Pancreas (tissue), 10 donors: ENCODE measurements around the gene MISP. TPM values are rescaled to one million over a fixed set of nuclear protein-coding genes. Genes with fewer than 3 reads are reported as not detected.

Experiments
- ATAC-seq, 4 donors: fragments of 200-7000 bp; cut with Tn5 transposase; one replicate each; pipeline versions ENCODE4 v1.8.0 to v1.9.1; 2020; ENCODE audit warnings: mild to moderate bottlenecking in 4 of 4, moderate library complexity in 4 of 4
- DNase-seq, 6 donors: peaks; one replicate each; pipeline ENCODE4 v3.0.0-alpha.2; 2020
- FAIRE-seq: peaks from 2 replicates; lab custom pipeline; 2012; peaks lifted over from hg19 to GRCh38; lab: Jason Lieb, UNC
- H3K27ac ChIP-seq, 4 donors: fragments of 200-600 bp; sonication (generic); 1 replicate in 3 of 4; 2 replicates in 1 of 4; pipeline versions ENCODE4 v1.5.0 to v1.8.0; 2020
- H3K27me3 ChIP-seq, 4 donors: fragments of 200-600 bp; one replicate each; pipeline ENCODE4 v1.8.0; 2021
- H3K36me3 ChIP-seq, 3 donors: fragments of 200-600 bp; sonication (generic) in 1 of 3; one replicate each; pipeline versions ENCODE4 v1.5.0 to v1.8.0; 2020 to 2021
- H3K4me1 ChIP-seq, 3 donors: fragments of 200-600 bp; one replicate each; pipeline ENCODE4 v1.8.0; 2021
- H3K4me3 ChIP-seq, 4 donors: fragments of 200-600 bp; sonication (generic) in 2 of 4; one replicate each; pipeline versions ENCODE4 v1.5.0 to v1.8.0; 2020 to 2021
- H3K9me3 ChIP-seq, 4 donors: fragments of 200-600 bp; one replicate each; pipeline ENCODE4 v1.8.0; 2021
- WGBS, 2 donors: extraction: QIAGEN DNeasy Blood & Tissue Kit; methylation state at CpG; one replicate each; pipeline ENCODE4 v1.1.7; 2013; 5-methylcytosine and 5-hydroxymethylcytosine counted together
- intact Hi-C, 3 donors: fragments of 100-400 bp; cut with DNase I; formaldehyde crosslinking; loops; one replicate each; pipeline versions ENCODE4 v1.11.1 to v1.14.2; 2022
- polyA plus RNA-seq, 2 donors: library from polyadenylated mRNA; stranded (reverse); fragments of 200-250 nt; gene quantifications; one replicate each; pipeline ENCODE4 v1.2.3, GENCODE V29; 2013
- total RNA-seq, 6 donors: library from RNA; stranded (reverse); fragmentation: NEBNext Ultra II Directional in 4 of 6; extraction: Animal tissue kit (Norgen Biotek cat#: 25700) in 4 of 6; gene quantifications; one replicate each; pipeline versions ENCODE4 v1.2.1 to v1.2.4, GENCODE V29; 2021 to 2023
- TF ChIP-seq, protein P1 (sequence below), 4 donors: fragments of 200-600 bp; sonication (generic) in 3 of 4; IDR thresholded peaks; one replicate each; pipeline versions ENCODE4 v1.5.0 to v1.8.0; 2021; ENCODE audit warnings: antibody characterized with exemption in 4 of 4
- donor health status: healthy with polysubstance abuse.
- donor health status: DM: no; HTN: no; CAD: no; lungs with moderate emphysema.
- donor health status: DM: no; HTN: no; CAD: no.
- donor health status: control.
- donor health status: control.
- donor health status: Bipolar disorder and iron deficiency.
- donor health status: DM: yes; HTN: yes; CAD: no.
- donor health status: DM: no; HTN: no; CAD: no.
- donor health status: DM: no; HTN: no; CAD: no.
- donor health status: DM: yes; HTN: yes; CAD: no.

The MISP gene
- total and polyA plus RNA-seq, 8 donors = 0.63 to 7.5 (median 1.3) TPM

DNA sequence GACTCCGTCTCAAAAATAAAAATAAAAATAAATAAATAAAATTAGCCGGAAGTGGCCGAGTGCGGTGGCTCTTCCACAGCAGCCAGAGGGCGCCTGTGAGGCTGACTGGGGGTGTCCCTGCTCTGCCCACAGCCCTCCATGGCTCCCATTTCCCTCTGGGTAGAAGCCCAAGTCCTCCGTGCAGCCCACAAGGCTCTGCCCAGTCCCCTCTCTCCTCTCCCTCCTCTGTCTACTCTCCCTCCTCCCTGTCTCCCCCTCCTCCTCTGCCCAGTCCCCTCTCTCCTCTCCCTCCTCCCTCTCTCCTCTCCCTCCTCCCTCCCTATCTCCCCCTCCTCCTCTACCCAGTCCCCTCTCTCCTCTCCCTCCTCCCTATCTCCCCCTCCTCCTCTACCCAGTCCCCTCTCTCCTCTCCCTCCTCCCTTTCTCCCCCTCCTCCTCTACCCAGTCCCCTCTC, 20.4 kb downstream of the MISP start:
- no peaks in the 10 kb centered on the region for H3K36me3 ChIP-seq
- H3K27ac ChIP-seq = no peak overlapping the region
- no peak overlapping the region for H3K4me3 ChIP-seq
- intact Hi-C loops = loop anchor here in 2 of 3 donors (2.0 to 5.0 kb wide), 3 partner anchors 91 to 149 kb away; partner anchors contain the start of gene R3HDM4 (in 1 of the 2)
- H3K9me3 ChIP-seq = no peaks in the 10 kb centered on the region
- H3K27me3 ChIP-seq = no peaks in the 10 kb centered on the region
- DNase-seq = peak in 2 of 6 donors; percentile 43 to 49
- ATAC-seq = no peak
- 60 to 68% methylated on average over 5 to 6 of the region's 6 CpGs for WGBS, 2 donors
- no peak for FAIRE-seq
- H3K4me1 ChIP-seq = no peaks in the 10 kb centered on the region
- TF ChIP-seq, protein P1, sequence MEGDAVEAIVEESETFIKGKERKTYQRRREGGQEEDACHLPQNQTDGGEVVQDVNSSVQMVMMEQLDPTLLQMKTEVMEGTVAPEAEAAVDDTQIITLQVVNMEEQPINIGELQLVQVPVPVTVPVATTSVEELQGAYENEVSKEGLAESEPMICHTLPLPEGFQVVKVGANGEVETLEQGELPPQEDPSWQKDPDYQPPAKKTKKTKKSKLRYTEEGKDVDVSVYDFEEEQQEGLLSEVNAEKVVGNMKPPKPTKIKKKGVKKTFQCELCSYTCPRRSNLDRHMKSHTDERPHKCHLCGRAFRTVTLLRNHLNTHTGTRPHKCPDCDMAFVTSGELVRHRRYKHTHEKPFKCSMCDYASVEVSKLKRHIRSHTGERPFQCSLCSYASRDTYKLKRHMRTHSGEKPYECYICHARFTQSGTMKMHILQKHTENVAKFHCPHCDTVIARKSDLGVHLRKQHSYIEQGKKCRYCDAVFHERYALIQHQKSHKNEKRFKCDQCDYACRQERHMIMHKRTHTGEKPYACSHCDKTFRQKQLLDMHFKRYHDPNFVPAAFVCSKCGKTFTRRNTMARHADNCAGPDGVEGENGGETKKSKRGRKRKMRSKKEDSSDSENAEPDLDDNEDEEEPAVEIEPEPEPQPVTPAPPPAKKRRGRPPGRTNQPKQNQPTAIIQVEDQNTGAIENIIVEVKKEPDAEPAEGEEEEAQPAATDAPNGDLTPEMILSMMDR (IDR thresholded peaks at IDR 0.05) = no peak

DNA sequence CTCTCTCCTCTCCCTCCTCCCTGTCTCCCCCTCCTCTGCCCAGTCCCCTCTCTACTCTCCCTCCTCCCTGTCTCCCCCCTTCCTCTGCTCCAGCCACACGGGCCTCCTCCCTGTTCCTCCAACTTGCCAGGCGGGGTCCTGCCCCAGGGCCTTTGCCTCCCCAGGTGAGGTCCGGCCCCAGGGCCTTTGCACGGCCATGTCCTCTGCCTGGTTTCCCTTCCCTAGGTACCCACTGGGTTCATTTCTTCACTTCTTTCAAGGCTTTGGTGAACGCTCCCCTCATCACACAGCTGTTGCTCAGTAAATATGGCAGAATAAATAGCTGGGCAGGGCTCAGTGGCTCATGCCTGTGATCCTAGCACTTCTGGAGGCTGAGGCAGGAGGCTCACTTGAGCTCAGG, 21.2 kb downstream of the MISP start:
- Histone ChIP-seq H3K4me1 (no peaks in the 10 kb centered on the region), H3K9me3 (no peaks in the 10 kb centered on the region), H3K27ac (no peak overlapping the region), H3K27me3 (no peaks in the 10 kb centered on the region), H3K36me3 (no peaks in the 10 kb centered on the region), H3K4me3 (no peak overlapping the region)
- FAIRE-seq = no peak
- ATAC-seq = no peak
- 89 to 91% methylated on average over 5 of the region's 5 CpGs for WGBS, 2 donors
- peak in 1 of 6 donors; percentile 48 for DNase-seq
- TF ChIP-seq, protein P1 (IDR thresholded peaks at IDR 0.05) = no peak
- intact Hi-C loops = loop anchor here in 2 of 3 donors (5.0 kb wide), 2 partner anchors 90 to 140 kb away; partner anchors contain the start of gene R3HDM4 (in 1 of the 2)

DNA sequence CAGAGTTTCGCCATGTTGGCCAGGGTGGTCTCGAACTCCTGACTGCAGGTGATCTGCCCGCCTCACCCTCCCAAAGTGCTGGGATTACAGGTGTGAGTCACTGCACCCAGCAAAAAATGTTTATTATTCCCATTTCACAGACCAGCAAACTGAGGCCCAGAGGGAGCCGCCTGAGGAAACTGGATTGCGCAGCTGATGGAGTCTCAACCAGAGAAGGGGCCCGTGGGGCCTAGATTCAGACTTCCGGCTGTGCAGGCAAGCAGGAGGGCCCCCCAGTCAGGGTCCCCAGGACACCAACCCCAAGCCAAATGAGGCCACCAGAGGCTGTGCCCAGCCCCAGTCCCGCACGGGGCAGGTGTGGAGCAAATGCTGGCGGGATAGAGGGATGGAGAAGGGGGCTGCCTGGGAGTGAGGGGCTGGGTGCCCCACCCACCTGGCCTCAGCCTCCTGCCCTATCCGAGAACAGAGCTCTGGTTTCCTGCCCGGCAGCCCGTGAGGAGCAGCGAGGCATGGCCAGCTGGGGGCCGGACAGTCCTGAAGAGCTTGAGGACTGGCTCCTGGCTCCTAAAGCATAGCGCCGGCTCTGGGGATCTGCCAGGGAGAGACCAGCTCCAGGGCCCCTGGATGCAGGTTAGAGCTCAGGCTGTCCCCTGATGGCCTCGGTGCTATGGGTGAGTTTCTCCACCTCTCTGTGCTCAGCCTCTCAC, 22.0 kb downstream of the MISP start:
- Histone ChIP-seq H3K36me3 (no peaks in the 10 kb centered on the region), H3K9me3 (no peaks in the 10 kb centered on the region), H3K4me1 (no peaks in the 10 kb centered on the region), H3K27ac (no peak overlapping the region), H3K4me3 (no peak overlapping the region), H3K27me3 (no peaks in the 10 kb centered on the region)
- DNase-seq (peak in 2 of 6 donors; percentile 30 to 62), ATAC-seq (no peak), FAIRE-seq (no peak)
- TF ChIP-seq, protein P1 (IDR thresholded peaks at IDR 0.05) = no peak
- intact Hi-C loops = loop anchor here in 2 of 3 donors (5.0 kb wide), 2 partner anchors 89 to 139 kb away; partner anchors contain the start of gene R3HDM4 (in 1 of the 2)
- 82 to 84% methylated on average over 18 of the region's 18 CpGs for WGBS, 2 donors

DNA sequence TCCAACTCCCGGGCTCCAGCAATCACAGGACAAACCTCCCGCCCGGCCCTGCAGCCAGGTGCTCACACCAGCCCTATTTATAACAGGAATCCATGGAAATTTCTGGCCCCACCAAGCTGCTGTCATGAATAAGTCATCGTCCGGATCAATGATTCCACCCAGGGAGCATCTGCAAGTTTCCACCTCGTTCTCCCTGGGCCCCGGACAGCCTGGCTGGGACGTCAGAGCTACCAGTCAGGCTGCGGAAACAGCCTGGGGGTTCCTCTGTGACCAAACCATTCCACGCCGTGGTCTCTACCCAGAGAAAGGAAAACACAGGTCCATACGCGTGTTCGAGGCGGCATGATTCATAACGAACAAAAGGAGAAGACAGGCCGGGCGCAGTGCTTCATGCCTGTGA, 25.6 kb downstream of the MISP start:
- TF ChIP-seq, protein P1 (IDR thresholded peaks at IDR 0.05) = no peak
- Histone ChIP-seq H3K27ac (no peak overlapping the region), H3K27me3 (no peaks in the 10 kb centered on the region), H3K4me1 (no peaks in the 10 kb centered on the region), H3K36me3 (no peaks in the 10 kb centered on the region), H3K4me3 (no peak overlapping the region), H3K9me3 (no peaks in the 10 kb centered on the region)
- WGBS, 2 donors = 80 to 87% methylated on average over 18 of the region's 18 CpGs
- DNase-seq (peak in 1 of 6 donors; percentile 27), FAIRE-seq (no peak), ATAC-seq (no peak)
- intact Hi-C loops = no loop called here
